Activated naive CD8-positive, alpha-beta T cell treated with anti-CD3 and anti-CD28 coated beads for 36 hours (primary cell): ENCODE measurements around the gene FAM240A. TPM values are rescaled to one million over a fixed set of nuclear protein-coding genes. Genes with fewer than 3 reads are reported as not detected.

Source experiments
- DNase-seq: peaks from one replicate; pipeline ENCODE4 v3.0.0; 2021
- H3K27ac Mint-ChIP-seq: one replicate; pipeline ENCODE4 v1.8.0; 2022; ENCODE audit warnings: mild to moderate bottlenecking, moderate library complexity, mixed read lengths
- H3K27me3 Mint-ChIP-seq: one replicate; pipeline ENCODE4 v1.8.0; 2022; ENCODE audit warnings: mild to moderate bottlenecking, mixed read lengths
- H3K36me3 Mint-ChIP-seq: one replicate; pipeline ENCODE4 v1.8.0; 2021; ENCODE audit warnings: mild to moderate bottlenecking, mixed read lengths
- H3K4me1 Mint-ChIP-seq: one replicate; pipeline ENCODE4 v1.8.0; 2021; ENCODE audit warnings: mixed read lengths
- H3K4me3 Mint-ChIP-seq: one replicate; pipeline ENCODE4 v1.8.0; 2022; ENCODE audit warnings: mild to moderate bottlenecking, moderate library complexity, mixed read lengths
- H3K9me3 Mint-ChIP-seq: one replicate; pipeline ENCODE4 v1.8.0; 2022; ENCODE audit warnings: mixed read lengths
- total RNA-seq, 2 experiments: library from RNA; stranded (reverse); gene quantifications; one replicate each; pipeline ENCODE4 v1.2.3, GENCODE V29; 2021

Gene FAM240A
- total RNA-seq, 2 experiments from 2014 or later: not detected

- Mint-ChIP-seq H3K36me3 (no peaks in the 10 kb centered on the region), H3K4me1 (peaks cover 2% of the 10 kb centered on the region), H3K9me3 (no peaks in the 10 kb centered on the region), H3K27ac (no peak overlapping the region), H3K4me3 (no peak overlapping the region), H3K27me3 (peaks cover 8% of the 10 kb centered on the region)
- no peak for DNase-seq
These were observed 3.1 kb upstream of the FAM240A start for GRCh38 chr3:46609212-46609721.

GRCh38 chr3:46609944-46610722 lies 2.2 kb upstream of the FAM240A start:
- Mint-ChIP-seq H3K36me3 (no peaks in the 10 kb centered on the region), H3K27me3 (peaks cover 8% of the 10 kb centered on the region), H3K4me3 (no peak overlapping the region), H3K27ac (no peak overlapping the region), H3K9me3 (no peaks in the 10 kb centered on the region), H3K4me1 (peaks cover 2% of the 10 kb centered on the region)
- DNase-seq: no peak

GRCh38 chr3:46613313-46614005 lies 1.1 kb downstream of the FAM240A start:
- Mint-ChIP-seq H3K36me3 (no peaks in the 10 kb centered on the region), H3K27ac (no peak overlapping the region), H3K27me3 (peaks cover 12% of the 10 kb centered on the region), H3K4me1 (peaks cover 2% of the 10 kb centered on the region), H3K4me3 (no peak overlapping the region), H3K9me3 (no peaks in the 10 kb centered on the region)
- DNase-seq: no peak

- Mint-ChIP-seq H3K9me3 (no peaks in the 10 kb centered on the region), H3K27me3 (peaks cover 18% of the 10 kb centered on the region), H3K4me3 (no peak overlapping the region), H3K36me3 (no peaks in the 10 kb centered on the region), H3K27ac (no peak overlapping the region), H3K4me1 (peaks cover 2% of the 10 kb centered on the region)
- DNase-seq: no peak
These were observed 2.1 kb downstream of the FAM240A start for GRCh38 chr3:46614431-46614830.

GRCh38 chr3:46615050-46615775 lies 2.9 kb downstream of the FAM240A start:
- Mint-ChIP-seq H3K27me3 (peaks cover 22% of the 10 kb centered on the region), H3K4me1 (peaks cover 2% of the 10 kb centered on the region), H3K27ac (no peak overlapping the region), H3K9me3 (no peaks in the 10 kb centered on the region), H3K36me3 (no peaks in the 10 kb centered on the region), H3K4me3 (no peak overlapping the region)
- DNase-seq: no peak

GRCh38 chr3:46615976-46616375 lies 3.7 kb downstream of the FAM240A start:
- H3K36me3 Mint-ChIP-seq: no peaks in the 10 kb centered on the region
- DNase-seq: no peak
- no peaks in the 10 kb centered on the region for H3K9me3 Mint-ChIP-seq
- no peak overlapping the region for H3K27ac Mint-ChIP-seq
- peaks cover 2% of the 10 kb centered on the region for H3K4me1 Mint-ChIP-seq
- no peak overlapping the region for H3K4me3 Mint-ChIP-seq
- peaks cover 26% of the 10 kb centered on the region for H3K27me3 Mint-ChIP-seq

GRCh38 chr3:46617941-46618340 lies 5.6 kb downstream of the FAM240A start:
- no peak overlapping the region for H3K27ac Mint-ChIP-seq
- H3K36me3 Mint-ChIP-seq: no peaks in the 10 kb centered on the region
- no peak overlapping the region for H3K4me3 Mint-ChIP-seq
- DNase-seq: no peak
- H3K4me1 Mint-ChIP-seq: peaks cover 2% of the 10 kb centered on the region
- H3K9me3 Mint-ChIP-seq: no peaks in the 10 kb centered on the region
- H3K27me3 Mint-ChIP-seq: peaks cover 21% of the 10 kb centered on the region

GRCh38 chr3:46619845-46620778 lies 7.8 kb downstream of the FAM240A start:
- H3K4me3 Mint-ChIP-seq: no peak overlapping the region
- H3K9me3 Mint-ChIP-seq: no peaks in the 10 kb centered on the region
- no peak for DNase-seq
- no peaks in the 10 kb centered on the region for H3K4me1 Mint-ChIP-seq
- H3K27me3 Mint-ChIP-seq: peaks cover 21% of the 10 kb centered on the region
- H3K27ac Mint-ChIP-seq: no peak overlapping the region
- no peaks in the 10 kb centered on the region for H3K36me3 Mint-ChIP-seq

- no peak for DNase-seq
- Mint-ChIP-seq H3K4me3 (no peak overlapping the region), H3K27ac (no peak overlapping the region), H3K9me3 (no peaks in the 10 kb centered on the region), H3K36me3 (no peaks in the 10 kb centered on the region), H3K27me3 (peaks cover 10% of the 10 kb centered on the region), H3K4me1 (peaks cover 5% of the 10 kb centered on the region)
These were observed 12.2 kb downstream of the FAM240A start for GRCh38 chr3:46624533-46624932.

GRCh38 chr3:46624975-46625490 lies 12.7 kb downstream of the FAM240A start:
- Mint-ChIP-seq H3K4me3 (no peak overlapping the region), H3K4me1 (peaks cover 9% of the 10 kb centered on the region), H3K27me3 (peaks cover 10% of the 10 kb centered on the region), H3K36me3 (no peaks in the 10 kb centered on the region), H3K27ac (no peak overlapping the region), H3K9me3 (no peaks in the 10 kb centered on the region)
- DNase-seq: no peak

GRCh38 chr3:46626039-46626438 lies 13.7 kb downstream of the FAM240A start:
- no peak for DNase-seq
- no peak overlapping the region for H3K27ac Mint-ChIP-seq
- no peak overlapping the region for H3K4me3 Mint-ChIP-seq

GRCh38 chr3:46627078-46627477 lies 14.8 kb downstream of the FAM240A start:
- Mint-ChIP-seq H3K4me3 (no peak overlapping the region), H3K27ac (no peak overlapping the region)

More at GRCh38 chr3:46626039-46626438, 13.7 kb downstream of the FAM240A start:
- peaks cover 12% of the 10 kb centered on the region for H3K4me1 Mint-ChIP-seq
- no peaks in the 10 kb centered on the region for H3K36me3 Mint-ChIP-seq
- H3K27me3 Mint-ChIP-seq: no peaks in the 10 kb centered on the region
- no peaks in the 10 kb centered on the region for H3K9me3 Mint-ChIP-seq

GRCh38 chr3:46628901-46629369 lies 16.6 kb downstream of the FAM240A start:
- Mint-ChIP-seq H3K36me3 (no peaks in the 10 kb centered on the region), H3K4me3 (no peak overlapping the region), H3K9me3 (no peaks in the 10 kb centered on the region), H3K27me3 (no peaks in the 10 kb centered on the region), H3K4me1 (peaks cover 12% of the 10 kb centered on the region), H3K27ac (no peak overlapping the region)
- no peak for DNase-seq

More at GRCh38 chr3:46627078-46627477, 14.8 kb downstream of the FAM240A start:
- no peaks in the 10 kb centered on the region for H3K36me3 Mint-ChIP-seq
- DNase-seq: no peak
- H3K27me3 Mint-ChIP-seq: no peaks in the 10 kb centered on the region
- H3K9me3 Mint-ChIP-seq: no peaks in the 10 kb centered on the region
- H3K4me1 Mint-ChIP-seq: peaks cover 12% of the 10 kb centered on the region
